Ureter (tissue), 1 donor: ENCODE measurements around the gene CDC25C. TPM values are rescaled to one million over a fixed set of nuclear protein-coding genes. Genes with fewer than 3 reads are reported as not detected.
"Not testable (repeated sequence)": the region's sequence is repeated elsewhere in the genome, so short reads cannot be mapped to it uniquely, and the experiment has no call there.

Experiments
- DNase-seq: peaks from one replicate; pipeline ENCODE4 v3.0.0-alpha.2; 2020; ENCODE audit warnings: low spot score
- total RNA-seq: library from RNA; stranded (reverse); gene quantifications from one replicate; pipeline ENCODE4 v1.2.4, GENCODE V29; 2023
- donor health status: DM: yes; HTN: yes; CAD: no.

CDC25C gene
- total RNA-seq, 1 donor from 2014 or later = not detected

DNA sequence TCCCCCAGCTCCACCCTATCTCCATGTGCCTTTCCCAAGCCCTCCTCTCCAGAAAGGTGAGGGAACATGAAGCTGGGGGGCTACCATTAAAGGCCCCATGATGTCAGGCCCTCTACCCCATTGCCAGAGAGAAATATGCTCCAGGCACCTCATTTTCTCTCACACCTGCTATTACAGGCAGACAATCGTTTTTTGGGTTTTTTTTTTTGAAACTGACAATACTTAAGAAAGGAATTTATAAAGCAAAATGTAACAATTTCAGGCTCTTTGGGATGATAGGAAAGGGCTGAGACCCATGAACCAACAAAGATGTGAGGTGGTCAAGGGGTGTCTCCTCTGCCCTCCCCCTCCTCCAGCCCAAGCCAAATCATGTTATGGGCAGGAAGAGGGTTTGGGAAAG is 55.7 kb downstream of the CDC25C start:
- no peak for DNase-seq

DNA sequence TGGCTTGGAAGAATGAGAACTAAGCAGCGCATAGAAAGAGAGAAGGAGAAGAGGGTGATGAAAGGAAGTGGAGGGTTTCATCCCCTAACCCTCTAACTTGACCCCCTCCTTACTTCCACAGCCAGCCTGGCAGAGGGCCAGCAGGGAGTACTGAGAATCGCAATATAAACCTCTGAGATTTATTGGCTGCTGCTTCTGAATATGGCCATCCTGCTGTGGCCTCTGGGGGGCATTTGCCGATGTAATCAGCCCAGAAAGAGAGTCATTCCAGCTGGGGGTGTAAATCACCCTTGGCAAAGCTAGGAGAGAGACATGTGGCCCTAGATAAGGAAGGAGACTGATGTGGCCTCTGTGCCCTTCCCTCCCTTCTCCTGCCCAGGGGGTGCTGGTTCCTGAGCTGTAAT is 56.2 kb downstream of the CDC25C start:
- DNase-seq = no peak

DNA sequence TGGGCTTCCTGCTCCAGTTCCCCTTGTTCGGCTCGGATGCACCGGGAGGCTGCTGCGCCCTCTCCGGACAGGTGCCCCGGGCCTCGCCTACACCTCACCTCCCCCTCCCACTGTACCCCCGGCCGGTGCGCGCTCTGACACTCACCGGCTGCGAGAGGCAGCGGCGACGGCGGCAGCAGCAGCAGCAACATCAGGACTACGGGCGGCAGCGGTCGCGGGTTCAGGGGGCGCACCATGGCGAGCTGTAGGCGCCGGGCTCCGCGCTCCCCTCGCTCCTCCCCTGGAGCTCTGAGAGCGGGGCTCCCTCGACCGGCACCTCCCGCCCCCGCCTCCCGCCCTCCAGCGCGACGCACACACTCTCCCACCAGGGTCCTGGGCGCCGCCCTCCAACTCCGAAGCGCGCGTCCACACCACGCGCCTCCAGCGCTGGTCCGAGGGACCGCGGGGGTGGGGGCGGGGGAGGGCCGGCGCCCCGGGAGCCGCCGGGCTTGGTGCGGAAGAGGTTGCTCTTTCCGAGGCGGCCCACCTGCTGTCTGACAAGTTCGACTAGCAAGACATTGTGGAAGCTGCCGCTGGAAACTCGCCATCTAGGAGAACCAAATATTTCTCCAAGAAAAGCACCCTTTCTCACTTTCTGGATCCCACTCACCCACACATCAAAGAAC is 57.3 kb downstream of the CDC25C start, which contains the start of gene GFRA3:
Gene GFRA3, minus strand, starts transcription at position 433 of the 665 bp plus-strand sequence. Its CDS starts 197 bp downstream, at position 236.
- DNase-seq = no peak

DNA sequence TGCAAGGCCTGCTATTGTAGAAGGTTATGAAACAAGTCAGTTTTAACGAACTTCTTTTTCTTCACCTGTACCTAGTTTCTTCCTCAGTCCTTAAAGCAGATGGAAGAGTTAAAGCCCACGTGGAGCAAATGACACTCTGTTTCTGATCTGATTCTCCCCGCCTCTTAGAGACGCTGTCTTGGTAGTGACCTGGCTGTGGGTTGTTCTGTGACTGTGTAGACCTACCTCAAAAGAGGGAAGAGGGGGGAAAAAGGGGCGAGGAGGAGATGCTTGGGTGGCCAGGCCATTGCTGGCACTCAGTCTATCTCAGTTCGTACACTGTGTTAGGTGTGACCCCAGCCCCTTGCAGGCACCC is 57.8 kb downstream of the CDC25C start:
- DNase-seq = no peak

DNA sequence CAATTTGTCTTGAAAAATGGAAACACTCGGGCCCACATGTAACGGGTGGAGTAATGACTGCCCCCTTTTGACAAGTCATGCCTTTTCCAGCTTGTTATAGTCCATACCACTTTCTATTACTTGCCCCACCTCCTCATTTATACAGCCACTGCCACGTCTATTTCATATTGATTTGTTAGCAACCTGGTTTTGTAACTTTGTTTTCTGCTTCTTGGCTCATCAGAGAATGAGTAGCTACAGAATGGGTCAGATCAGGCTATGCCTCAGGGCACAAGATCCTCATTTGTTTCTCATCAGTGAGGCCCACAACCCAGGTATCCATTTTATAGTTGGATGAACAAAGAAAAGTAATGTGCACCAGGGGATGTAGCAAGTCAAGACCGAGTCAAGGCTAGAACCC is 58.9 kb downstream of the CDC25C start:
- DNase-seq = no peak

DNA sequence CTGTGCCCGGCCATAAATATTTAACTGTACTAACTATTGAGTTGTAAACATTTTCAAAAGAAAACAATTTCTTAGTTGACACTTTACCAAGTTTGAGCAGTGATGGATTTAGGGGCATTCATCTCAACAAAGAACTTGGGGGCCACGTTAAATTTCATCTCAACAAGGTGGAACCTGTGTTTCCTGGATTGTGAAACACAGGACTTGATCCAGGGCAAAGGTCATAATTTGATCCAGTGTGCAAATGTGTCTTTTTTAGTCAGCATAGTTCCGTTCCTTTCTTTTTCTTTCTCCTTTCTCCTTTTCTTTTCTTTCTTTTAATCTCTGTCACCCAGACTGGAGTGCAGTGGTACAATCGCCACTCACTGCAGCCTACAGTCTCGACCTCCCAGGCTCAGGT is 60.3 kb downstream of the CDC25C start:
- no peak for DNase-seq

DNA sequence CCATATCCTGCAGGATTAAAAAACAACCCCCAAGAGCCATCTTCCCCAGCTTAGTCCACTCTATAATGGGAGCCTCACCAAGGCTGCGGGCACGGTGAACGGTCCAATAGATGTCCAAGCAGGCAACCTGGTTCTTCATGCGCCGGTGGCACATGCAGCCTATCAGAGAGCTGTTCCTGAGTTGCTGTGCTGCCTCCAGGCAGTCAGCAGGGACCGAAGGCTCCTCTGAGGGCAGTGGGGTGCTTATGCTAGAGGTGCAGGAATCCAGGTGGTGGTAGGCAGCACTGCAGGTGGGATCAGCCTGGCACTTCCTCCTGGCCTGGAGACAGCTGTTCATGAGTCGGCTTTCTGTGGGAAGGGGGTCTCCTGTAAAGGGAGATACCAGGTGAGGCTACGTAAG is 67.4 kb downstream of the CDC25C start:
- DNase-seq = no peak

DNA sequence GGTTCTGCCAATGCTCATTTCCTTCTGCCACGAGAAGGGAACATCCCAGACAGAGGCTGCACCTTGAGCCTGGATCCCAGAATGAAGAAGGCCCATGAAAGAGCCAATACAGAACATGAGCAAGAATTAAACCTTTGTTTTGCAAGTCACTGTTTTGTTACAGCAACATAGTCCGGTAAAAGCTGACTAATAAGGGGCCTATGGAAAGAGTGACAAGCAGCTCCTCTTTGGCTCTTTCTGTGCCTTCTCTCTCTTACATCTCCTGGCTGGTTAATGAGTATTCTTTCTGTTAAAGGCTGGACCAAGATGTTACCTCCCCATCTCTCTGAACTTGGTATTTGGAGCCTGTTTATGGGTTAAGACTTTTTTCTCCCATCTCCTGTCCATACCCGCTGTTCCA is 68.0 kb downstream of the CDC25C start:
- DNase-seq = no peak

DNA sequence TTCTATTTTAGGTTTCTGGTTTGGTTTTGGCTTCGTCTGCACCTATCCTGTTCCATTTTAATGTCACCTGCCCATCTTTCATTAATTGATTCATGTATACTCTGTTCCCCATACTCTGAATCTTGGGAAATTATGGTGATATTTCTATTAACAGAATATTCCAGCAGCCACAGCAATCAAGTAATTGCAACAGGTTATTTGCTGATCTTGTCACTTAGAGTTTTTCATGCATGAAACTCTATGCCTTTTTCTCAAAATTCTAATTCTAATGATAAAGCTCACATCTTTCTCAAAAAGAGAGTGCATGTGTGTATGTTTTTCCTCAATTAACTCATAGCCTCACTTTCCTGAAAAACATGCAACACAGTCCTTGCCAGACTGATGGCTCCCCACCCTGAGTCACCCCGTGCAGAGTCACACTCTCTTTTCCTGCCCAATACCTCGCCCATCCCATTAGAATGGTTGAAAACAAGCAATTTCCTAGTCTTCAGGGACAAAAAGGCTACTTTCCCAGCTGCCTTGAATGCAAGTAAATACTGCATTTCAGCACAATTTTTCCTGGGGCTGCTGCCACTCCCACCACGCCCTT is 72.8 kb downstream of the CDC25C start:
- DNase-seq = no peak

DNA sequence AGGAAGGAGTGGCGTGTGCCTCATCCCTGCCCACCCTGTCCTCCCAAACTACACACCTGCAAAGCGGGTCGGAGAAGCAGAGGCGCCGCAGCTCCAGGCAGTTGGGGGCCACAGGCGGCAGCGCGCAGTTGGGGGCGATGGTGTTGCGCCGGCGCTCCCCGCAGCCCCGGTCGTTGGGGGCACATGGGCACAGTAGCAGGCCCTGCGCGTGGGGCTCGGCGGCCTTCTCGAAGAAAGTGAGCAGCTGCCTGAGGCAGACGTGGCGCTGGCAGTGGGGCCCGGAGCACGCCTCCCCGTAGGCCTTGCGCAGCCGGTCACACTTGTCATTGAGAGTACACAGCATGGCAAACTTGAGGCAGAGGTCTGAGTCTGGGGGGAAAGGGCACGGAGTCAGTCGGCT is 74.0 kb downstream of the CDC25C start:
- no peak for DNase-seq

DNA sequence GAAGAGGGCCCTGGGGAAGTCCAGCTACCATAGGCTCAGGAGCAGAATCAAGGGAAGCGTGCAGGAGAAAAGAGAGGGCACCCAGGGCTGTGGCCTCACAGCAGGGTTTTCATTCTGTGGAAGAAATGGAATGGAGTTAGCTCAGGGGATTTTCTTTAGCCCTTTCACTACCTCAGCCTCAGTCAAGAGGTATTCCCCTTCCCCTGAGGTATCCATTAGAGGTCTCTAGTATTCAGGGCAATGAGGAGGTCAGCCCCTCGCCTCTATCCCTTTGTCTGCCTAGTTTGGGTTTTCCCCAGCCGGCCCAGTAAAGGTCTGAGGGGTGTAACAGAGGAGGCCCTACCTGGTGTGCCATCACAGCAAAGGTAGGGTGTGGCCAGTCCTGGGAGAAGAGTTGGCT is 78.7 kb downstream of the CDC25C start:
- DNase-seq = no peak

DNA sequence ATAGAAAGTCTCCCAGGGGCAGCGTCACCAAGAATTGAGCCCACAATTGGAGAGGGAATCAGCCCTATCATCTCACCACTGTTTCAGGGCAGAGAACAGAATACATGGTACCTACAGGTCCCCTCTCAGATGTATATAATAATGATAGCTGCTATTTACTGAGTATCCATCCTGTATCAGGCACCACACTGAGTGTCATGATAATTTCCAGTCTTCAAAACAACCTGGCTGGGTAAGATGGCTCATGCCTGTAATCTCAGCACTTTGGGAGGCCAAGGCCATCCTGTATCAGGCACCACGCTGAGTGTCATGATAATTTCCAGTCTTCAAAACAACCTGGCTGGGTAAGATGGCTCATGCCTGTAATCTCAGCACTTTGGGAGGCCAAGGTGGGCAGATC is 83.8 kb downstream of the CDC25C start:
- DNase-seq = not testable (repeated sequence)

DNA sequence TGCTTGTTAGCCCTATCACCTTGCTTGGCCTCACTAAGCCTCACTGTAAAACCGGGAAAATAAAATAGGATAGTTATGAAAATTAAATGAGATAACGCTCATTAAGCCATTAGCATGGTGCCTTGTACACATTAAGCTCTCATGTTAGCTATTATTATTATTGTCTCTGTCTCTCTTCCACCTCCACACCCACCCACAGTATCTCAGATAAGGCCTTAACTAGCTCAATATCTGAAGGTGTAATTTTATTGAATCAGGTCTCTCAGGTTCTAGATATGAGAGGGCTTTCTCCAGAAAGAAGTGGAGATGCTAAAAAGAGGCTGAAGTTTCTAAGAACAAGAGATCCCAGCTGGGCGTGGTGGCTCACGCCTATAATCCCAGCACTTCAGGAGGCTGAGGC is 84.8 kb downstream of the CDC25C start:
- no peak for DNase-seq

DNA sequence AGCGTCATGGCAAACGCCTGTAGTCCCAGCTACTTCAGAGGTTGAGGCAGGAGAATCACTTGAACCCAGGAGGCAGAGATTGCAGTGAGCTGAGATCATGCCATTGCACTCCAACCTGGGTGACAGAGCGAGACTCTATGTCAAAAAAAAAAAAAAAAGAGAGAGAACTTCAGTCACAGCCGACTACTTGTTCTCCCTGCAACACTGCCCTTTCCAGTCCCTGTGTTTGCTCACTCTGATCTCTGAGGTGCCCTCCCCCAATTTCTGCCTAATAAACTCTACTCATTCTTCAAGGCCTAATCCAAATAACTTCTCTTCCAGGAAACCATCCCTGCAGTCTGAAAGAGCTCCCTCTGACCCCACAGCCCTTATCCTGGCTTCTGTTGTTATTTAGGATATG is 85.3 kb downstream of the CDC25C start:
- no peak for DNase-seq

DNA sequence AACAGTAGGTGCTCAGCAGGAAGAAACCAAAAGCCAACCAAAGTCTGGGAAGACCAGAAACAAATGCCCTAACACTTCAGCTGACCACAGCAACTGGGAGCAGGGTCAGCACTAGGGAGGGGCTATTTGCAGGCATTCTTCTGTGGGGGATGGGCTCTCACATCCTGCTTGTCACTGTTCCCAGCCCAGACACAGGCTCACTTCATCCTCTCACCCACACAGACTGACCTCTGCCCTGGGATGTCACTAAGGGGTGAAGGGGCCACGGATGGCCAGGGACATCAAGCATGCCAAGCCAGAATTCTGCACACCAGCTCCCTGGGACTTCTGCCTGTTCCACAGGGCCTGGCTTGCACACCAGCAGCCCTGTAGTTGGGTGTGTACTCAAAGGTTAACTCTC is 85.9 kb downstream of the CDC25C start:
- no peak for DNase-seq

DNA sequence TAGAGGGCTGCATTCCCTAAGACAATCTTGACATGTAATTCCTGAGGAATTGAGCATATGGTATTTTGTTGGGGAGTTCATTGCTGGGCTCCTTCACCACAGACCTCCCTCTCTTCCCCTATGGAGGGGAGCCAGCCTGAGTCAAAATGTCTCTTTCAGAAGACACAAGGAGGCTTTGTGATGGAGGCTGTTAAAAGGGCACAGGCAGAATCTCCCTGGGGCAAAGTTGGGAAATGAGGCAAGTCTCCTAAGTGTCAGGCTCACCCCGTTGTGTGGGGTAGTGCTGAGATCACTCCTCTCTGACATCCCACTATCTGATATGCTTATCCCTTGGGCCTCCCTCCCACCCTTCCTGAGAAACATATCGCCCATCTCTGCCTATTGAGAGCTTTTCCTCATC is 87.8 kb downstream of the CDC25C start:
- no peak for DNase-seq

DNA sequence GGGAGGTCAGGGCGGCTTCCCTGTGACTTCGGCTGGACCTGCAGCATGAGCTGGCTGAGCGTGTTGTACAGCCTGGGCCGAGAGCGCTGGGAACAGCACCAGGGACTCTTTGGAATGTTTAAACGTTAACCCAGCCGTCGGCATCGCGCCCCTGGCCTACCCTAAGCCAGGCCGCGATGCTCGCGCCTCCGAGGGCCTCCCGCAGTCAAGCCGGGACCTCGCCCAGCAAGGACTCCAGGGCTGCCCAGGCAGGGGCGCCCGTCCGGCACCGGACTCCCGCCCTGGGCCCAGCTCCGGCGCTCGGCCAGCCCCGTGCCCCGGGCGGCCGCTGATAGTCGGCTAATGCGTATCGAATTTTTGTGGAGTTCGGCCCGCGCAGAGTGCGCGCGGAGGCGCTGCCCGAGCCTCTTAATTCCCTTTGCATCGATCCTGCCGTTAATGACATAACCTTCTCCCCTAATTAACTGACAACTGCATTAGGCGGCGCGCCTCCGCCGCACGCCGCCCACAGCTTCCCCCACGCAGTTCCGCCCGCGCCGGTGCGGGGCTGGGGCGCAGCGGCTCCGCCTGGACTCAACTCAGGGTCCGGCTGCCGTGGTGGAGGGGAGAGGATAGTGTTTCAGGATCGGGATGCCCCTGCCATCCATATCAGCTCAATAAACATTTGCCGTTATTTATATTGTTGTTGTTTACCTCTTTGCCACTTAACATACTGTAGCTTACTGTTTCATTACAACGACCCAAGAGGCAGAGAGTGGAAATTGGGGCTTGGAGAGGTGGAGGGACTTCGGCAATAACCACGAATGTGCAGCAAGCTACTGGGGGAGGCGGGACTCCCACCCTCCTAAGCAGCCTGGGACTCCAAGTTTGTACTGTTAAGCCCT is 89.7 kb downstream of the CDC25C start:
- no peak for DNase-seq

DNA sequence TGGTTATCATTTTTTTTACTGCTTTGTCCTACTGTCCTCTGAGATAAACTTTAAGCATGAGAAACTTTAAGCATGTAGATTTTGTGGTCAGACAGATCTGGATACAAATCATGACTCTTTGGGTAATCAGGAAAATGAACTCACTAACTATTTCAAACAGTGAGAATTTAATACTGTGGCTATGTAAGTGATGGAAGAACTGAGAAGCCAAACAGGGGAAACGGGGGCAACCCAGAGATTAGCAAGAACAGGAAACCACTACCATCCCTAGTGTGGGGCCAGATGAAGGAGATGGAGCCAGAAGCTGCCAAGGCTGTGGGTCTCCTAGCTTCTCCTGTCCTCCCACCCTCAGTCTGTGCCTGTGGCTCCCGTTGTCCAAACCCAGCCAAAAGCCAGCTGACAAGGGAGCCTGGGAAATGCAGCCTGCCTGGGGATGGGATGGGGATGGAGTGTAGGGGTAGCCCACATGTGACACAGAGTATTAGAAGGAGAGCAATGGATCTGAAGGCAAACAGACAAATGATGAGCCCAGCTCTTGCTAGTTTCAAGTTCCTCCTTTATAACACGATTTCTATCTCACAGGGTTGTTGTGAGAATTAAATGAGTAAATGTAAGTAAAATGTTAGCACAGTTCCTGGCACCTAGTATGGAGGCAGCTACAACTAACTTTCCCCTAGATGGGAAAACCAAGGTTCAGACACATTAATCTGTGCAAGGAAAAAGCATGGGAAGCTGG is 90.8 kb downstream of the CDC25C start:
- DNase-seq = no peak

DNA sequence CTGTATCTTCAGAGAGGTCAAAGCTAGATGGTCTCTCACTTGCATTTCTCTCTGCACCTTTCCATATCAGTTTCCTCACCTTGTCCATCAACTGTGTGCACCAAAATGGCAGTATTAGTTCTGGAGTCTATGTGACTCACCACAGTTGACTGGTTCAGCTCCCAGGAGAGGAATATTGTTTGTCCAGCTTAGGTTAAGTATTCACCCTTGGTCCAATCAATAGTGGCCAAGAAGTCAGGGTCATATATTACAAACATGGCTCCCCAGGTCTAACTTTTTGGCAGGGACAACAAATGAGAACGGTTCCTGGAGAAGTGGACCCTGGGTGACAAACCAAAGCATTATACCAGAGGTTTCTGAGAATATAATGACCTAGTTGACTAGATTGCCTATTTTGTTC is 93.6 kb downstream of the CDC25C start:
- no peak for DNase-seq
